Neural crest cell (in vitro differentiated cells): ENCODE measurements around the gene SYNE2. TPM values are rescaled to one million over a fixed set of nuclear protein-coding genes. Genes with fewer than 3 reads are reported as not detected.

Experiments
- DNase-seq: peaks from one replicate; pipeline ENCODE4 v3.0.0; 2021; ENCODE audit warnings: low read depth, mixed read lengths, low spot score
- H3K27ac Mint-ChIP-seq: one replicate; pipeline ENCODE4 v1.8.0; 2021; ENCODE audit warnings: mild to moderate bottlenecking, mixed read lengths; ENCODE audit not compliant: unreplicated experiment
- H3K27me3 Mint-ChIP-seq: 2 replicates; pipeline ENCODE4 v1.8.0; 2021; ENCODE audit warnings: low read depth, mild to moderate bottlenecking, mixed read lengths
- H3K36me3 Mint-ChIP-seq: 2 replicates; pipeline ENCODE4 v1.8.0; 2021; ENCODE audit warnings: low read depth, mild to moderate bottlenecking, mixed read lengths
- H3K4me1 Mint-ChIP-seq: 2 replicates; pipeline ENCODE4 v1.8.0; 2021; ENCODE audit warnings: mixed read lengths
- H3K4me3 Mint-ChIP-seq: one replicate; pipeline ENCODE4 v1.8.0; 2021; ENCODE audit warnings: mild to moderate bottlenecking, mixed read lengths
- H3K9me3 Mint-ChIP-seq: 2 replicates; pipeline ENCODE4 v1.8.0; 2021; ENCODE audit warnings: mixed read lengths
- CTCF ChIP-seq: fragments of 200-600 bp; sonication (generic); conservative IDR thresholded peaks from 2 replicates; pipeline ENCODE4 v1.5.0; 2021; ENCODE audit warnings: antibody characterized with exemption, mild to moderate bottlenecking
- total RNA-seq: library from RNA; stranded (reverse); gene quantifications from 2 replicates; pipeline ENCODE4 v1.2.1, GENCODE V29; 2021

SYNE2 gene
- total RNA-seq, 1 donor from 2014 or later, result 84.8 TPM

DNA sequence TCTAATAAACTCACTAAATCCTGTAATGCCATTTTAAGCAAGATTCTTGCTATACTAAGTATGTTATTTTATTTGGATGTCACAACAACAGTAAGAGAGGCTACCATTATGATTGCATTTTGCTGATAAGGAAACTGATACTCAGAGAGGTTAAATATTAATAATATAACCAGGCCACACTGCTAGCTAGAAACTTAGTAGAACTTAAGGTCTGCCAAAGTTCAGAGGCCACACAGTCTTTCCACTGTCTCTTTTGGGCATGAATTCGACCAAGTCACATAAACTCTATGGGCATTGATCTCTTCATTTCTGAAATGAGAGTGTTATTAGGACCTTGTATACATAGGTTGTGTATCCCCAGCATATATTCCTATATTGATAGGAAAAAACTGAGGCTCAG is 147.9 kb downstream of the SYNE2 start:
- peaks cover 11% of the 10 kb centered on the region for H3K4me1 Mint-ChIP-seq
- H3K9me3 Mint-ChIP-seq, result no peaks in the 10 kb centered on the region
- no peaks in the 10 kb centered on the region for H3K27me3 Mint-ChIP-seq
- H3K4me3 Mint-ChIP-seq, result no peak overlapping the region
- peaks cover 64% of the 10 kb centered on the region for H3K36me3 Mint-ChIP-seq
- DNase-seq, result no peak
- H3K27ac Mint-ChIP-seq, result no peak overlapping the region
- TF ChIP-seq CTCF, result no peak

DNA sequence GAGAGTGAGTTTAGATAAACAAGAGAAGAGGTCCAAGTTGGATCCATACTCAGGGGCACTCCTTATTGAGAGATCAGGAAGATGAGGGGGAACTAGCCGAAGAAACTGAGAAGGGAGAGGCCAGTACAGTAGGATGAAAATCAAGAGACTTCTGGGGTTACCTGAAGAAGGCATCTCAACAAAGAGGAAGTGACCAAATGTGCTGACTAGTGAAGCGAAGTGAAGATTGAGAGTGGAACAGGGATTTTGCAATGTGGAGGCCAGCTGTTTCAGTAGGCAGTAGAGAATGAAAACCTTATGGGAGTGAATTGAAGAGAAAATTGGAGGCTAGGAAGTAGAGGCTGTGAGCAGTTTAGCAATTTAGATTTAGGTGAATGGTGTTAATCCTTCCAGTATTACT is 153.0 kb downstream of the SYNE2 start:
- Mint-ChIP-seq H3K36me3 (peaks cover 35% of the 10 kb centered on the region), H3K27ac (peak overlapping the region; percentile 35), H3K9me3 (no peaks in the 10 kb centered on the region), H3K4me1 (no peaks in the 10 kb centered on the region), H3K4me3 (no peak overlapping the region), H3K27me3 (no peaks in the 10 kb centered on the region)
- no peak for DNase-seq
- TF ChIP-seq CTCF, result no peak

- Mint-ChIP-seq H3K27ac (no peak overlapping the region), H3K36me3 (peaks cover 26% of the 10 kb centered on the region), H3K4me1 (no peaks in the 10 kb centered on the region), H3K4me3 (no peak overlapping the region), H3K27me3 (no peaks in the 10 kb centered on the region), H3K9me3 (no peaks in the 10 kb centered on the region)
- no peak for TF ChIP-seq CTCF
- DNase-seq, result no peak
Measured at GRCh38 chr14:64008016-64008415, 155.2 kb downstream of the SYNE2 start.

DNA sequence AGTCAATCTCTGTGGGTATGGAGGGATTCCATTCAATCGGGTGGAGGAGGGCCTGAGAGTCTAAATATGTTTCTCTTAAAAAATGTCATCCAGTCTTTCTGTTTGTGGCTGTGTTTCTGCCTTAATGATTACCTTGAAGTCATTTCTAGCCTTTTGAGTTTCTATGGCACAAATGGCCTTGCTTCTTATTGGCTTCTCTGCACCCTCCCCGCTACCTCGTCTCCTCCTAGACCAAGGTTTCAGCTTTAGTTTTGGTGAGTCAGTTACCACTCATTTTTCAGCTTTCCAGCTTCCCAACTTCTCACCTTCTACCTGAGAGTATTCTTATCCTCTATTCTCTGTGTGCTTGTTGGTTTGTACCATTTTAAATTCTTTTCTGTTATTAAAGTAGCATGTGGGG is 159.2 kb downstream of the SYNE2 start:
- peaks cover 4% of the 10 kb centered on the region for H3K9me3 Mint-ChIP-seq
- no peak overlapping the region for H3K4me3 Mint-ChIP-seq
- H3K36me3 Mint-ChIP-seq, result peaks cover 27% of the 10 kb centered on the region
- no peaks in the 10 kb centered on the region for H3K4me1 Mint-ChIP-seq
- no peak for DNase-seq
- H3K27me3 Mint-ChIP-seq, result no peaks in the 10 kb centered on the region
- H3K27ac Mint-ChIP-seq, result no peak overlapping the region
- TF ChIP-seq CTCF, result no peak

DNA sequence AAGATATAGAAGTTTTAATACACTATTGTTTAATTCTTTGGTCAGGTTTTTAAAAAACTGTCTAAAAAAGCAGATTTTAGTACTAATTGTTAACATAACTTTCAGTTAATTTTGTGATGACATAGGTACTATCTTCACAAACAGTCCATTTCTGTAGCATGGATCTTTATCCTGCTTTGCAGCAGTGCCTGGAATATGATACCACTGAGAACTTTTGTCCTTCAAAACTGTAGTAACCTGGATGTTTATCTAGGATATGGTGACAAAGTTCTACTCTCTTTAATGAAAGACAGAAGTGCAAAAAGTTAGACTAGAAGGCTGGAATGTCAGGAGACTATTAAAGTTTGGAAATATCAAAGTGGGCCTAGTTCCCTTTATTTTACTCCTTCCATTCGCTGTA is 159.9 kb downstream of the SYNE2 start:
- TF ChIP-seq CTCF, result no peak
- H3K4me1 Mint-ChIP-seq, result no peaks in the 10 kb centered on the region
- DNase-seq, result no peak
- no peak overlapping the region for H3K27ac Mint-ChIP-seq
- H3K9me3 Mint-ChIP-seq, result peaks cover 4% of the 10 kb centered on the region
- H3K4me3 Mint-ChIP-seq, result no peak overlapping the region
- H3K36me3 Mint-ChIP-seq, result peaks cover 29% of the 10 kb centered on the region
- no peaks in the 10 kb centered on the region for H3K27me3 Mint-ChIP-seq

GRCh38 chr14:64025479-64025878 is 172.7 kb downstream of the SYNE2 start:
- TF ChIP-seq CTCF, result no peak
- DNase-seq, result no peak
- Mint-ChIP-seq H3K4me3 (no peak overlapping the region), H3K9me3 (no peaks in the 10 kb centered on the region), H3K27me3 (no peaks in the 10 kb centered on the region), H3K4me1 (peaks cover 9% of the 10 kb centered on the region), H3K36me3 (peaks cover 35% of the 10 kb centered on the region), H3K27ac (no peak overlapping the region)
